GM12801 (cell line): Measurements from ENCODE around the gene PRR36.

Experiments used
- TF ChIP-seq, protein P1 (sequence below): IDR thresholded peaks from one replicate; pipeline ENCODE4 v1.5.1; 2011; ENCODE audit warnings: control low read depth; ENCODE audit not compliant: insufficient read length; ENCODE audit errors: extremely low read depth

The PRR36 gene

DNA sequence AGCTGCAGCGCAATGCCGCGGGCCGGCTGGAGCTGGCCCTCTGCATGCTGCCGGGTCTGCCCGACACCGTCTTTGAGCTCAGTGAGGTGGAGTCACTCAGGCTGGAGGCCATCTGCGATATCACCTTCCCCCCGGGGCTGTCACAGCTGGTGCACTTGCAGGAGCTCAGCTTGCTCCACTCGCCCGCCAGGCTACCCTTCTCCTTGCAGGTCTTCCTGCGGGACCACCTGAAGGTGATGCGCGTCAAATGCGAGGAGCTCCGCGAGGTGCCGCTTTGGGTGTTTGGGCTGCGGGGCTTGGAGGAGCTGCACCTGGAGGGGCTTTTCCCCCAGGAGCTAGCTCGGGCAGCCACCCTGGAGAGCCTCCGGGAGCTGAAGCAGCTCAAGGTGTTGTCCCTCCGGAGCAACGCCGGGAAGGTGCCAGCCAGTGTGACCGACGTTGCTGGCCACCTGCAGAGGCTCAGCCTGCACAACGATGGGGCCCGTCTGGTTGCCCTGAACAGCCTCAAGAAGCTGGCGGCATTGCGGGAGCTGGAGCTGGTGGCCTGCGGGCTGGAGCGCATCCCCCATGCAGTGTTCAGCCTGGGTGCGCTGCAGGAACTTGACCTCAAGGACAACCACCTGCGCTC, 25.7 kb upstream of the PRR36 start:
- TF ChIP-seq, protein P1, sequence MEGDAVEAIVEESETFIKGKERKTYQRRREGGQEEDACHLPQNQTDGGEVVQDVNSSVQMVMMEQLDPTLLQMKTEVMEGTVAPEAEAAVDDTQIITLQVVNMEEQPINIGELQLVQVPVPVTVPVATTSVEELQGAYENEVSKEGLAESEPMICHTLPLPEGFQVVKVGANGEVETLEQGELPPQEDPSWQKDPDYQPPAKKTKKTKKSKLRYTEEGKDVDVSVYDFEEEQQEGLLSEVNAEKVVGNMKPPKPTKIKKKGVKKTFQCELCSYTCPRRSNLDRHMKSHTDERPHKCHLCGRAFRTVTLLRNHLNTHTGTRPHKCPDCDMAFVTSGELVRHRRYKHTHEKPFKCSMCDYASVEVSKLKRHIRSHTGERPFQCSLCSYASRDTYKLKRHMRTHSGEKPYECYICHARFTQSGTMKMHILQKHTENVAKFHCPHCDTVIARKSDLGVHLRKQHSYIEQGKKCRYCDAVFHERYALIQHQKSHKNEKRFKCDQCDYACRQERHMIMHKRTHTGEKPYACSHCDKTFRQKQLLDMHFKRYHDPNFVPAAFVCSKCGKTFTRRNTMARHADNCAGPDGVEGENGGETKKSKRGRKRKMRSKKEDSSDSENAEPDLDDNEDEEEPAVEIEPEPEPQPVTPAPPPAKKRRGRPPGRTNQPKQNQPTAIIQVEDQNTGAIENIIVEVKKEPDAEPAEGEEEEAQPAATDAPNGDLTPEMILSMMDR: no peak

DNA sequence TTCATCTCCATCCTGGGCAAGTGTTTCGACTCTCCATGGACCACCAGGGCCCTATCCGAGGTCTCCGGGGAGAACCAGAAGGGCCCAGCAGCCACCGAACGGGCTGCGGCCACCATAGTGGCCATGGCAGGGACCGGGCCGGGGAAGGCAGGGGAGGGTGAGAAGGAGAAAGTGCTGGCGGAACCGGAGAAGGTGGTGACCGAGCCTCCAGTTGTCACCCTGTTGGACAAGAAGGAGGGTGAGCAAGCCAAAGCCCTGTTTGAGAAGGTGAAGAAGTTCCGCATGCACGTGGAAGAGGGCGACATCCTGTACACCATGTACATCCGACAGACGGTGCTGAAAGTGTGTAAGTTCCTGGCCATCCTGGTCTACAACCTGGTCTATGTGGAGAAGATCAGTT, 24.8 kb upstream of the PRR36 start:
- TF ChIP-seq, protein P1: no peak

DNA sequence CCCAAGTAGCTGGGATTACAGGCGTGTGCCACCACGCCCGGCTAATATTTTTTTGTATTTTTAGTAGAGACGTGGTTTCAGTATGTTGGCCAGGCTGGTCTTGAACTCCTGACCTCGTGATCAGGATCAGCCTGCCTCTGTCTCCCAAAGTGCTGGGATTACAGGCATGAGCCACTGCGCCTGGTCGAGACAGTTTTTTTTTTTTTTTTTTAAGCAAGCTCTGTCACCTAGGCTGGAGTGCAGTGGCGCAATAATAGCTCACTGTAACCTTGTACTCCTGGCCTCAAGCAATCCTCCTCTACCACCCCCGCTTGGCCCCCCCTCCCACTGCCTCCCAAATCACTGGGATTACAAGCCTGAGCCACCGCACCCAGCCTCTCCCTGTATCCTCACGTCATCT, 23.1 kb upstream of the PRR36 start:
- TF ChIP-seq, protein P1: no peak

DNA sequence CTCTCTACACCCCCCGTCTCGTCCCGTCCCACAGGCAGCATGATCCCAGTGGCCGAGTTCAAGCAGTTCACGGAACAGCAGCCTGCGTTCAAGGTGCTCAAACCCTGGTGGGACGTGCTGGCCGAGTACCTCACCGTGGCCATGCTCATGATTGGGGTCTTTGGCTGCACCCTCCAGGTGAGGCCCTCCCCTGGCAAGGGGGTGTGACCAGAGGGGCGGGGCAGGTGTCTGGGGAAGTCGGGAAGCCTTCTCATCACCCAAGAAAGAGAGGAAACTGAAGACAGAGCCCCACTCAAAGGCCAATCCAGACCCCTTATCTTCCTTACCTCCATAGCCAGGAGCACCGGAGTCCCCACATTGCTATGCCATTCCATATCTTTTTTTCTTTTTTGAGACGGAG, 21.4 kb upstream of the PRR36 start:
- TF ChIP-seq, protein P1: no peak

DNA sequence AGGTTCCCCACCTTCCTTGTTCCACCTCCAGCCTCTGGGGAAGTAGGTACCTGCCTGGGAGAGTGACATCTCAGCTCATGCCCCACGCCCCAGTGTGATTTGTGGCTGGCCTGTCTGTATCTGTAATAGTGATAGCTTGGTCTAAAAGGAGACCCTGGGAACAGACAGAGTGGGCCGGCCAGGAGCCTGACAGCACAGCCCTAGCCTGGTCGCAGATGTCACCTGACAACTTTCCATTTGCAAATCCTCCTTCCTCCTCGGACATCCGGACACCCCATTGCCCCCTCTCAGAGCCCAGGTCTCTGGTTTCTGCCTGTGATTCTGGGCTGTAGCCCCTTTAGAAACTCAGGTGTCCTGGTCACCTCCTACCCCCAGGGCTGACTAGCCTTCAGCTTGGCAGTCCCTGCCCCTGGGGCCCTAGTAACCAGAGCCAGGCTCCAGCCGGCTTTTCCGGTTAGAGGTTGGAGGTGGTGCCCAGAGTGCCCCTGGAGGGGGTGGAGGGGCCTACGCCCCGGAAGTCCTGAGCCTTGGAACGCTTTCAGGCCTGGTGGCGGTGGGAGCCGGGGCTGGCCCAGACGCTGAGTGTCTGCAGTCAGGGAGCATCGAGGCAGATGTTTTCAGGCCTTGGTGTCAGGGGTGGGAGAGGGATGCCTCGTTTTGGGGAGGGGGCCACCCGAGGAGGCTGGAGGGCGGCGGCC, 20.6 kb upstream of the PRR36 start:
- TF ChIP-seq, protein P1: no peak

DNA sequence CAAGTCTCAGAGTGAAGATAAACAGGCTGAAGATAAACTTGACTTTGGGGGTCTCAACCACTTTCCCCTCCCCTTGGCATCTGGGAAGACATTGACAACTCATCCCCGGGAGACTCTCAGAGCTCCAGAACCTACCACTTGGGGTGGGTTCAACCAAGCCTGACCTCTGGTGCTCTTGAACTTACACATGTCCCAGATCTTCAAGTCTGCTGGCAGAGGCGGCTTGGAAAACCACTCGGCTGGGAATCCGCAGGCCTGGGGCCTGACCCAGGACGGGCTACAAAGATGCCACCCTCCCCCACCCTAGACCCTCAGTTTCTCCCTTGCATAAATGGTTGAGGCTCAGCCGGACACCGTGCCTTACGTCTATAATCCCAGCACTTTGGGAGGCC, 14.6 kb upstream of the PRR36 start:
- TF ChIP-seq, protein P1: no peak

DNA sequence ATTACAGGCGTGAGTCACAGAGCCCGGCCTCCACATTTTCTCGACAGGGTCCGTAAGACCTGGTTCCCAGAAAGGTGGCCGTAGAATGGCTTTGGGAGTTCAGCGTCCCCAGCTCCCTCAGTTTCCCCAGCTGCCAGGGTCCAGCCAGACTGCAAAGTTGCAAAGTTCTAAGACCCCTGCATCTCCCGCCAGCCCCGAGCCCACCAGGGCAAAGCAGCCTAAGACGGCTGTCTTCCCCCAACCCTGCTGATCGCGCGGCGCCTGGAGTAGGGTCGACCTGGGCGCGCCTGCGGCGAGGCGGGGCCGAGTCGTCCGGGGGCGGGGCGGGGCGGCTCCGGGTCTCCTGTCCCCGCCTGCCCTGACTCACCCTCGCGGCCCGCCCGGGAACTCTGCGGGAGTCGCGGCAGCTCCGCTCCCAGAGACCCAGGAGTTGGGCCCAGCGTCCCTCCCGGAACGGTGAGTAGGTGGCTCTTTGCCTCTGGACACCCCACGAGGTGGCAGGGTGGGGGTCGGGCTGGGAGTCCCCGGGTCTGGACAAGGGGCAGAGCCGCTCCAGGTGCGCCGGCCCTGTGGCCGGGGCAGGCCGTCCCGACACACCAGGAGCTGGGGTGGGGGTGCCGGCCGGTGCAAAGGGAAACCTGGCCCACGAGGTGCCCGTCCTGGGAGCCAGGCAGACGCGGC, 14.1 kb upstream of the PRR36 start, which contains the start of gene LRRC8E:
TSS of gene LRRC8E (plus strand) at position 366 of the 681 bp plus-strand sequence. CDS start 7,094 bp downstream, outside the sequence.
- TF ChIP-seq, protein P1: no peak
